GM19463 (cell line): ENCODE results near the gene LMOD1.

Experiments used
- ATAC-seq: cut with Tn5 transposase; IDR thresholded peaks from one replicate; pipeline ENCODE4 v1.9.1; 2021; ENCODE audit warnings: mild to moderate bottlenecking, moderate library complexity; ENCODE audit not compliant: unreplicated experiment

Gene LMOD1

GRCh38 chr1:201895120-201895665 lies 51.2 kb downstream of the LMOD1 start:
- ATAC-seq, result no peak

GRCh38 chr1:201894343-201895119 lies 51.8 kb downstream of the LMOD1 start:
- no peak for ATAC-seq

GRCh38 chr1:201893431-201893830 lies 52.9 kb downstream of the LMOD1 start:
- ATAC-seq, result no peak

GRCh38 chr1:201892211-201892610 lies 54.1 kb downstream of the LMOD1 start:
- no peak for ATAC-seq

- ATAC-seq, result no peak
Observed at GRCh38 chr1:201891451-201892045, 54.8 kb downstream of the LMOD1 start.

GRCh38 chr1:201890806-201891450 lies 55.4 kb downstream of the LMOD1 start:
- ATAC-seq, result no peak

GRCh38 chr1:201890223-201890622 lies 56.1 kb downstream of the LMOD1 start:
- no peak for ATAC-seq

- ATAC-seq, result no peak
Observed at GRCh38 chr1:201889090-201889968, 57.0 kb downstream of the LMOD1 start.

GRCh38 chr1:201888282-201889089 lies 57.9 kb downstream of the LMOD1 start, which contains the start of gene SHISA4:
SHISA4 (plus strand) TSS chr1:201888898; CDS start chr1:201888995, 97 bp downstream.
- ATAC-seq, result no peak

GRCh38 chr1:201887116-201887866 lies 59.1 kb downstream of the LMOD1 start:
- no peak for ATAC-seq

GRCh38 chr1:201886103-201886885 lies 60.1 kb downstream of the LMOD1 start:
- ATAC-seq, result no peak

- ATAC-seq, result no peak
Observed at GRCh38 chr1:201885531-201886075, 60.7 kb downstream of the LMOD1 start.

- ATAC-seq, result no peak
Observed at GRCh38 chr1:201884425-201884824, 61.9 kb downstream of the LMOD1 start.

GRCh38 chr1:201883786-201884185 lies 62.6 kb downstream of the LMOD1 start:
- ATAC-seq, result no peak

GRCh38 chr1:201883266-201883665 lies 63.1 kb downstream of the LMOD1 start:
- ATAC-seq, result no peak

GRCh38 chr1:201882665-201883132 lies 63.6 kb downstream of the LMOD1 start:
- ATAC-seq, result peak; percentile 56

GRCh38 chr1:201881617-201882016 lies 64.7 kb downstream of the LMOD1 start:
- ATAC-seq, result no peak
